CD4-positive, alpha-beta T cell treated with Interferon alpha-2 for 1 hour (primary cell): Measurements from ENCODE around the gene SFT2D2.

Experiments used
- DNase-seq, 2 donors: peaks; one replicate each; pipeline ENCODE4 v3.0.0-alpha.2; 2020 to 2022

Gene SFT2D2

DNA sequence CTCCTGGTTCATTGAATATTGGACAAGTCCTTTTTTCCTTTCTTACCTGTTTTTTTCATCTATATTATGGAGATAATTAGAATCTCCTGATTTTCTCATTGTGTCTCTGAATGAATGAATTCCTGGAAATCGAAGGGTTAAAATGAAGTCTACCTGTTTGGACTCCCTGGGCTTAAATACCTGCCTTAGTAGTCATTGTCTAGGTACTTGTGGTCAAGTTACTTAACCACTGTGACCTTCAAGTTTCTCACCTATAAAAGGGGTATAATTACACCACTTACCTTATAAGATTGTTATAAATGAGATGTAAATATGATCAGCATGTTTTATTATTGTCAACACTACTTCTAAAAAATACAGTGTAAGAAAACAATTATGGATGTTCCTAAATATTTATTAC is 45.8 kb downstream of the SFT2D2 start:
- DNase-seq, result no peak

- DNase-seq, result no peak
Observed at GRCh38 chr1:168273575-168273974, 47.8 kb downstream of the SFT2D2 start.

- no peak for DNase-seq
Observed at GRCh38 chr1:168279253-168279652, 53.4 kb downstream of the SFT2D2 start.

GRCh38 chr1:168280296-168280927 is 54.6 kb downstream of the SFT2D2 start, which contains the start of gene TBX19:
Gene TBX19, plus strand, starts transcription at chr1:168280877. Its CDS starts 214 bp downstream, at chr1:168281091.
- no peak for DNase-seq

- DNase-seq, result no peak
Observed at GRCh38 chr1:168281603-168282325, 56.0 kb downstream of the SFT2D2 start.

GRCh38 chr1:168285521-168285790 is 59.7 kb downstream of the SFT2D2 start:
- no peak for DNase-seq

- no peak for DNase-seq
Observed at GRCh38 chr1:168285971-168286927, 60.4 kb downstream of the SFT2D2 start.

- no peak for DNase-seq
Observed at GRCh38 chr1:168287237-168287664, 61.4 kb downstream of the SFT2D2 start.

- no peak for DNase-seq
Observed at GRCh38 chr1:168288311-168289052, 62.7 kb downstream of the SFT2D2 start.

GRCh38 chr1:168291222-168291837 is 65.5 kb downstream of the SFT2D2 start:
- no peak for DNase-seq

GRCh38 chr1:168293356-168293755 is 67.6 kb downstream of the SFT2D2 start:
- DNase-seq, result no peak

DNA sequence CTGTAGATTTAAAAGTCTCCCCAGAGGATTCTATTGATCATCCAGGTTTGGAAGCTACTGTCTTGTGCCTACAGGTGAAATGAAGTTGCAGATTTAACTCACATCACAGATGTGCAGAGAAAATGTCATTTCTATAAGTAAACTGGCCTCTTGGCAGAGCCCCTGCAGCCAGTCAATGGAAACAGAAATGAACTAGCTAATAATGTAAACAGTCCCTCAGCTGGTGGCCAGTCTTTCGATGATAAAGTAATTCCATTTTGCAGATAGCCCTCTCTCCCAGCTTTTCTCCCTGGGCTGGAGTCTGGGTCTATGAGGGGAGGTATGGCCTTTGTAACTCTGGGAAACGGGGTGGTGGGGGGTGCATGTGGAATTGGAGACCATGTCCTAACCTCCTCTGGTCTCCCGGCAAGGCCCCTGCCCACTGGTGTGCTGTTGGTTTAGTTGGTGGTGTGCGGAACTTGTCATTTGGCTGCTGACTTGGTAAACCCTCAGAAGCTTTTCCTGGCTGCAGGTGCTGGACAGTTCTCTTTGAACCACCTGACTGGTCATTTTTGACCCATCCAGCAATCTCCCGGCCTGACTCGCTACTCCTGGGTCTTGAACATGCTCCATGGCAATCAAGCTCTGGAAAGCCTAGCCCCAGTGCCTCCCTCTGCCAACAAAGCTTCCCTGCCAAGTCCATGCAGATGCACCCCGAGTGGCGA is 69.8 kb downstream of the SFT2D2 start:
- no peak for DNase-seq

DNA sequence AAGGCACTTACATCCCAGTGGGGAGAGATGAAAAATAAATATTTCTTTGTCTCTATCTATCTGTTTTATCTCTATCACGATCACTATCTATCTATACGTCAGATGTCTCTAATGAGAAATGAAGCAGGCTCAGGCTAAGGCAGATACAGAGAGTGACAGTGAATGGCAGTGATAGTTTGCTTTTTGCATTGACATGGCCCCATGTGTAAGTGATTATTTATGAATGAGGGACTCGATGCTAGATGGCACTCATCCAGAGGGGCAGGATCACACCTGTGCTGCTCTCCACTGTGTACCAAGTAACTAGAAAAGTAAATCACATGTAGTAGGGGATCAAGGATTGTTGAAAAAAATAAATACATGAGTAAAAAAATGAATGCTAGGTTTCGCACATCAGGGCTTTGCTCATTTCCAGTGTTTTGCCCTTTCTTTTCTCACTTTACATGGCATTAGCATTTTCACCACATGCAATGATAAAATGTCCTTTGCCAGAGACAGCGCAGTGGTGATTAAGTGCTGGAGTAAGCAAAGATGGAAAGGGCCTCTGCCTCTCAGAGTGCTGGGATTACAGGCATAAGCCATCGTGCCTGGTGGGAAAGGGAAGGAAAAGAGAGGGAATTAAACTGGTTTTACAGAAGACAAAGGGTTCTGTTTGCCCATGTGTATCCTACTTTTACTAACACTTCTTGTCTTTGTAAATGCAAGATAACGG is 71.4 kb downstream of the SFT2D2 start:
- DNase-seq, result no peak

GRCh38 chr1:168298446-168298845 is 72.6 kb downstream of the SFT2D2 start:
- DNase-seq, result no peak

GRCh38 chr1:168300626-168301025 is 74.8 kb downstream of the SFT2D2 start:
- DNase-seq, result no peak

GRCh38 chr1:168301664-168302320 is 76.0 kb downstream of the SFT2D2 start:
- DNase-seq, result no peak
